Gastrocnemius medialis (tissue), 4 donors: ENCODE data around the gene HEATR5B.

Experiments
- POLR2A ChIP-seq, 2 donors: fragments of 450-650 bp; IDR thresholded peaks; one replicate each; pipeline ENCODE4 v1.6.1; 2017; ENCODE audit warnings: antibody characterized with exemption in 2 of 2, mild to moderate bottlenecking in 2 of 2, moderate library complexity in 2 of 2
- TF ChIP-seq, protein P1 (sequence below), 5 experiments: fragments of 450-650 bp in 3 of 5; fragments of 200-600 bp in 2 of 5; sonication (generic) in 2 of 5; IDR thresholded peaks in 4 of 5; conservative IDR thresholded peaks in 1 of 5; 1 replicate in 4 of 5; 2 replicates in 1 of 5; pipeline ENCODE4 v1.5.1; 2016 to 2019; ENCODE audit warnings: antibody characterized with exemption in 5 of 5, mild to moderate bottlenecking in 3 of 5, moderate library complexity in 3 of 5

DNA sequence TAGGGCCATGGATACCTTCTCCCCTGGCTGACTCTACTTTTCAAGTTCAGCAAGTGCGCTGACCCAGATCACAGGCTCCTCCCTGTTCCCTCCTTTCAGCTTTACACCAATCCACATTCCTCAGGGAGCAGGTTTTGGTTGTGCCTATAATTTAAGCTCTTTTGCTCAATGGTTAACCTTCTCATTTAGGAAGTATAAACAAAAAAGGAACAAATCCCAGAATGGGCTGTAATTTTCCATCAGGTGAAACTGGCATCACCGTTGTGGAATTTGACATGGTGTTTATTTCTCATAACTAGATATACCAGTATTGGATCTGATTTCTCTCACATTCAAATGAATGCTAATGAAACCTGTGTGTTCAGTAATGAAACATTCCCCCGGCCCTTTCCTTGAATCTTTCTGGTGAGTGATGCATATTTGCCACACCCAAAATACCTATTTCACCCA is 131.4 kb downstream of the HEATR5B start:
- TF ChIP-seq, protein P1, sequence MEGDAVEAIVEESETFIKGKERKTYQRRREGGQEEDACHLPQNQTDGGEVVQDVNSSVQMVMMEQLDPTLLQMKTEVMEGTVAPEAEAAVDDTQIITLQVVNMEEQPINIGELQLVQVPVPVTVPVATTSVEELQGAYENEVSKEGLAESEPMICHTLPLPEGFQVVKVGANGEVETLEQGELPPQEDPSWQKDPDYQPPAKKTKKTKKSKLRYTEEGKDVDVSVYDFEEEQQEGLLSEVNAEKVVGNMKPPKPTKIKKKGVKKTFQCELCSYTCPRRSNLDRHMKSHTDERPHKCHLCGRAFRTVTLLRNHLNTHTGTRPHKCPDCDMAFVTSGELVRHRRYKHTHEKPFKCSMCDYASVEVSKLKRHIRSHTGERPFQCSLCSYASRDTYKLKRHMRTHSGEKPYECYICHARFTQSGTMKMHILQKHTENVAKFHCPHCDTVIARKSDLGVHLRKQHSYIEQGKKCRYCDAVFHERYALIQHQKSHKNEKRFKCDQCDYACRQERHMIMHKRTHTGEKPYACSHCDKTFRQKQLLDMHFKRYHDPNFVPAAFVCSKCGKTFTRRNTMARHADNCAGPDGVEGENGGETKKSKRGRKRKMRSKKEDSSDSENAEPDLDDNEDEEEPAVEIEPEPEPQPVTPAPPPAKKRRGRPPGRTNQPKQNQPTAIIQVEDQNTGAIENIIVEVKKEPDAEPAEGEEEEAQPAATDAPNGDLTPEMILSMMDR (IDR thresholded peaks at IDR 0.05 in 4 of 5, conservative IDR thresholded peaks at IDR 0.05 in 1 of 5) = no peak
- no peak for TF ChIP-seq POLR2A (IDR thresholded peaks at IDR 0.05)
